SK-MEL-5 (cell line): ENCODE measurements around the gene ATP2B1. TPM values are rescaled to one million over a fixed set of nuclear protein-coding genes. Genes with fewer than 3 reads are reported as not detected.

Source experiments
- DNase-seq: peaks from one replicate; pipeline ENCODE4 v3.0.0-alpha.2; 2016; ENCODE audit warnings: low read depth, low spot score
- in situ Hi-C: cut with HindIII; loops from 2 replicates; pipeline ENCODE4 v1.10.0; 2016; ENCODE audit warnings: low sequenced_read_pairs, high pct_unique_total_duplicates, low pct_unique_long_range_greater_than_20kb
- total RNA-seq: library from RNA; depleted of rRNA; stranded (reverse); fragments of >200 nt; shearing (Covaris generic); gene quantifications from 2 replicates; pipeline ENCODE4 v1.2.3, GENCODE V29; 2014

Gene ATP2B1
- total RNA-seq, 1 experiment from 2014 or later = 30.5 TPM

GRCh38 chr12:89676930-89677329, 31.7 kb downstream of the ATP2B1 start:
- peak; percentile 53 for DNase-seq
- in situ Hi-C loops = no loop called here

DNA sequence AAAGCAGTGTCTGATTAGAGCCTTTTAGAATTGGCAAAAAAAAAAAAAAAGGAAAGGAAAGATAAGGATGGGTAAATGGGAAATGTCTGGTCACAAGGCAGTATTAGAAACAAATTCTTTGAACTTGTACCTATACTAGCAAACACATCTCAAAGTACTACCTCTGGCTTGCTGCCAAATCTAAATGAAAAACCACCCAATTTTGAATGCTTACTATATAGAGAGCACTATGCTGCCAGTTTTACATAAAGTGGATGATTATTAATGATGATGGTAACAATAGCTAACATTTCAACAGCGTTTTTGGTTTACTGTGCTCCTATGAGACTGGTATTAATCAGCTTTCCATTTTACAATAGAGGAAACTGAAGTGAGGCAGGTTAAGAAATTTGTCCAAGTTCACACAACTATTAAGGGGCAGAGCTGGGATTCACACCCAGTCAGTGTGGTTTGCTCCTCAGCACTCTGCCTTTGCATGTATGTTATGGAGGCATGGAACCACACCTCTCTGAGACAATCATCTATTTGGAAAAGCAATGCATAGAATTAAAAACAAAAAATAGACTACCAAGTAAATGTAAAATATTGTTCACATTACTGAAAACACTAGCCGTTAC, 34.2 kb downstream of the ATP2B1 start:
- in situ Hi-C loops = no loop called here
- no peak for DNase-seq

DNA sequence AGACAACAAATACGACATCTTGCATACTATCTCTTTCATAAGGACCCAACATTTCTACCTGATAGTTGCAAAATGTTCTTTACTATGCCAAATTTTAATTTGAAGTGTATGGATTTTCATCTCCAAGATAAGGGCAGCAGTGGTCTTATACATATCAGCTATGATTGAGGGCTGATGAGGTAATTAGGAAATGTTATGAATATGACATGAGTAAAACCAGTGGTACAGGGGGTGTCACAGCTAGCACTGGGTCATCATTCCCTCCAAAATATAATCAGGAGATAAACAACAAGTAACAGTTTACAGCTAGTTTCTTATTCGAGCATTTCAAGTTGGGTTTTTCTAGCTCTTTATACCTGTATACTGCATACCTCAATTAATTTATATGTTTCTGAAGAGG, 35.0 kb downstream of the ATP2B1 start:
- in situ Hi-C loops = no loop called here
- DNase-seq = no peak

DNA sequence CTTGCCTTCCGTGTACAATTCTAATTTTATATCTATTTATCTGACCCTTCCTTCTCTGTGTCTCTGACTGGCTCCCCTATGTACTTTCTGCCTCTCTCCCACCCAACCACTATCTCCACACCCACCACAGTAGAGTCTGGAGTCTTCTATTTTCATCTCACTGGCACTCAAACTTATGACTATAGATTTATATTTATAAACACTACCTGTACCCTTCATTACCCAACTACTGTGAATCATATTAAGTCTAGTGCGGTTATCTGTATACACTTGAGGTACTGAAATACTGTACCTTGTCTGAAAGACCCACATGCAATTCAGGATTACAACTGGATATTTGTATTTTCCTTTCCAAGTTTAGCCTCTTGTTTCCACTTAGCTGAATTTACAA, 36.1 kb downstream of the ATP2B1 start:
- in situ Hi-C loops = no loop called here
- DNase-seq = no peak

GRCh38 chr12:89671469-89671868, 37.2 kb downstream of the ATP2B1 start:
- in situ Hi-C loops = no loop called here
- DNase-seq = no peak

GRCh38 chr12:89669197-89669596, 39.4 kb downstream of the ATP2B1 start:
- DNase-seq = no peak
- in situ Hi-C loops = no loop called here

DNA sequence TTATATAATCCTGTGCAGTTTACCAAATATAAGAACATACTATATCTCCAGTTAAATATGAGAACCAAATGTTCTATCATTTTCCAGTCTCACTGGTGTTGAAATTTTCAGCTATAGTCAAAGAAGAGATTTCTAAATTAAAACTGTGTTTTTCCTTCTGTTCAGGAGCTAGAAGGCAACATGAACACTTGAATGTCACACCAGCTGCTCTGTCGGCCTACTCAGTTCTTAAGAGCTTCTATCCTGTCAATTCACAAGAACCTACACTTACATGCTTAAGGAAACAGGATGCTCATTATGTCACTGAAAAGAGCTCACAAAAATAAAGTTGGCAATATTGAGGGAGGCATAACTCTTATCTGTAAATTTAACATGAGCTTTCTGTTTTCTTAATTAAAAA, 43.1 kb downstream of the ATP2B1 start:
- no peak for DNase-seq
- in situ Hi-C loops = no loop called here

- in situ Hi-C loops = no loop called here
- DNase-seq = no peak
Measured at GRCh38 chr12:89664441-89664840, 44.2 kb downstream of the ATP2B1 start.

- in situ Hi-C loops = no loop called here
- DNase-seq = no peak
Measured at GRCh38 chr12:89663577-89664357, 44.9 kb downstream of the ATP2B1 start.

GRCh38 chr12:89662623-89663022, 46.0 kb downstream of the ATP2B1 start:
- no peak for DNase-seq
- in situ Hi-C loops = no loop called here

GRCh38 chr12:89661706-89662330, 46.8 kb downstream of the ATP2B1 start:
- no peak for DNase-seq
- in situ Hi-C loops = no loop called here

- in situ Hi-C loops = no loop called here
- DNase-seq = no peak
Measured at GRCh38 chr12:89657739-89658138, 50.9 kb downstream of the ATP2B1 start.

GRCh38 chr12:89657066-89657465, 51.6 kb downstream of the ATP2B1 start:
- no peak for DNase-seq
- in situ Hi-C loops = no loop called here

GRCh38 chr12:89655841-89656240, 52.8 kb downstream of the ATP2B1 start:
- in situ Hi-C loops = no loop called here
- no peak for DNase-seq

GRCh38 chr12:89651192-89651591, 57.4 kb downstream of the ATP2B1 start:
- in situ Hi-C loops = no loop called here
- DNase-seq = no peak

- in situ Hi-C loops = no loop called here
- DNase-seq = no peak
Measured at GRCh38 chr12:89650239-89650638, 58.4 kb downstream of the ATP2B1 start.

- in situ Hi-C loops = no loop called here
Measured at GRCh38 chr12:89649820-89650219, 58.8 kb downstream of the ATP2B1 start.

GRCh38 chr12:89649139-89649538, 59.5 kb downstream of the ATP2B1 start:
- DNase-seq = no peak
- in situ Hi-C loops = no loop called here

More at GRCh38 chr12:89649820-89650219, 58.8 kb downstream of the ATP2B1 start:
- DNase-seq = no peak
